SK-N-MC (cell line): ENCODE data around the gene MAP4K4.

ENCODE experiments used
- EZH2 ChIP-seq: fragments of 200-600 bp; sonication (generic); IDR thresholded peaks from one replicate; pipeline ENCODE4 v1.6.1; 2017; ENCODE audit warnings: antibody characterized with exemption
- FOXP2 ChIP-seq: optimal IDR thresholded peaks from 2 replicates; pipeline ENCODE3; 2011; ENCODE audit warnings: mild to moderate bottlenecking, moderate library complexity; ENCODE audit not compliant: insufficient read depth; ENCODE audit errors: extremely low read length, control extremely low read depth
- POLR2AphosphoS5 ChIP-seq: IDR thresholded peaks from 2 replicates; pipeline ENCODE4 v1.6.1; 2012; ENCODE audit warnings: mild to moderate bottlenecking, low read depth, low read length, borderline replicate concordance

DNA sequence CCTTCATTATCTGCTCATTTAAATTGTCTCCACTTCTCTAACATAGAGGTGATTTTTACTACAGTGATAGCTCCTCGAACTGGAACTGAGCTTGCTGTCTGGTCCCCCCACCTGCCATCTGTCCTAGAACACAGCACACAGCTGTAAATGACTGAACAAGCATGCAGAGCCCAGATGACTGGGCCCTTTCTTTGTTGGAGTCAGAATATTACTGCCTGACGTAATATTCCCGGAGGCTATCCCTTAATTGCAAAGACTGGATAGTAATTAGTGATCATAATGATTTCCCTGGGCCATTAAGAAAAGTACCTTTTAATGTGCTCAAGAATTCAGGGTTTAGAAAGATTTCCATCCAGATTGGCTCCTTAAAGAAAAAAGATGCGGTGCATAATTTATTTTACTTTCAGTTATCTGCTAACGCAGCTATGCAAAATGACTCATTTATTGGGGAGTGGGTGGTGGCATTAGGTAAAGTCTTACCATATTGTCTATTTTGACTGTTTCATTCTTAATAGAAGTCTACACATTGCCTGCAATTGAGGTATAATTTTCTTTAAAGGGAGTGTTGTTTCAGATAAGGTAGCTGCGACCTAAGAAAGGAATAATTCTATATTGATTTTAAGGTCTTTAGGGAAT, 84.4 kb downstream of the MAP4K4 start:
- TF ChIP-seq POLR2AphosphoS5 (no peak), EZH2 (no peak), FOXP2 (no peak)
